K562 (cell line): ENCODE data around the gene SERPINH1. TPM values are rescaled to one million over a fixed set of nuclear protein-coding genes. Genes with fewer than 3 reads are reported as not detected.
A peak's percentile ranks its signal among the peaks of the same experiment; 100 is the strongest.

Experiments used
- ATAC-seq: fragments of 200-7000 bp; cut with Tn5 transposase; 3 replicates; pipeline ENCODE4 v1.9.1; 2020; ENCODE audit warnings: moderate library complexity
- BruUV-seq: library from RNA; stranded (reverse); fragments of 400-500 nt; replicated peaks from 2 replicates; lab custom pipeline; 2021; lab: Mats Ljungman, UMichigan
- CTCF ChIA-PET: fragments of 300-600 bp; formaldehyde crosslinking; extraction: SDS; loops from one replicate; lab custom pipeline; 2021; ENCODE audit warnings: low intra/inter-chr PET ratio; lab: Yijun Ruan, JAX
- POLR2A ChIA-PET: fragments of 300-600, 350-650 bp; sonication (Branson Sonifier 250); formaldehyde crosslinking; extraction: SDS; loops from one replicate; lab custom pipeline; 2021; ENCODE audit warnings: antibody characterized with exemption, inconsistent platforms; lab: Yijun Ruan, JAX
- DNase-seq, 4 experiments: peaks; one replicate each; pipeline versions ENCODE4 v3.0.0 to v3.0.0-alpha.2; 2011 to 2018; ENCODE audit warnings: low spot score in 3 of 4, mixed read lengths in 3 of 4; ENCODE audit errors: extremely low read depth in 1 of 4
- FAIRE-seq: peaks from 2 replicates; lab custom pipeline; 2011; peaks lifted over from hg19 to GRCh38; lab: Jason Lieb, UNC
- H2AFZ ChIP-seq: 2 replicates; pipeline ENCODE4 v1.6.0; 2011; ENCODE audit warnings: low read depth, low read length, control low read depth, inconsistent platforms
- H3K27ac ChIP-seq: fragments of 200-600 bp; 3 replicates; pipeline ENCODE4 v1.8.0; 2011; ENCODE audit warnings: low read depth, mild to moderate bottlenecking, control low read depth, inconsistent platforms, low read length, moderate library complexity, mixed read lengths; ENCODE audit errors: extremely low read depth
- H3K27me3 ChIP-seq, 2 experiments: fragments of 300-600 bp in 1 of 2; 2 replicates in 1 of 2; 3 replicates in 1 of 2; pipeline versions ENCODE4 v1.6.0 to v1.8.0; 2011; ENCODE audit warnings: inconsistent platforms in 2 of 2, low read length in 2 of 2, mild to moderate bottlenecking in 1 of 2, mixed read lengths in 1 of 2, moderate library complexity in 1 of 2; ENCODE audit not compliant: control insufficient read depth in 2 of 2, insufficient read depth in 2 of 2
- H3K36me3 ChIP-seq: fragments of 300-600 bp; 3 replicates; pipeline ENCODE4 v1.8.0; 2011; ENCODE audit warnings: mild to moderate bottlenecking, low read length, inconsistent platforms; ENCODE audit not compliant: control insufficient read depth, insufficient read depth
- H3K4me1 ChIP-seq, 2 experiments: fragments of 200-600 bp in 1 of 2; replicated peaks in 1 of 2; 2 replicates in 1 of 2; 3 replicates in 1 of 2; pipeline versions ENCODE4 v1.5.1 to v1.8.0; 2011; ENCODE audit warnings: inconsistent platforms in 2 of 2, low read length in 2 of 2, mild to moderate bottlenecking in 1 of 2, mixed read lengths in 1 of 2, moderate library complexity in 1 of 2; ENCODE audit not compliant: control insufficient read depth in 2 of 2, insufficient read depth in 2 of 2
- H3K4me2 ChIP-seq: 2 replicates; pipeline ENCODE4 v1.6.1; 2011; ENCODE audit warnings: low read length, control low read depth, inconsistent platforms, mixed read lengths; ENCODE audit not compliant: insufficient read depth
- H3K4me3 ChIP-seq: fragments of 200-600 bp; sonication (generic), shearing (Covaris generic); 2 replicates; pipeline ENCODE4 v1.5.1; 2016; ENCODE audit warnings: control low read depth, inconsistent platforms
- H3K79me2 ChIP-seq: fragments of 200-600 bp; 3 replicates; pipeline ENCODE4 v1.8.0; 2011; ENCODE audit warnings: low read length, inconsistent platforms; ENCODE audit not compliant: control insufficient read depth, insufficient read depth
- H3K9ac ChIP-seq, 2 experiments: 2 replicates each; pipeline versions ENCODE4 v1.6.0 to v1.6.1; 2011; ENCODE audit warnings: low read depth in 2 of 2, low read length in 2 of 2, control low read depth in 1 of 2, inconsistent platforms in 1 of 2, mild to moderate bottlenecking in 1 of 2, mixed read lengths in 1 of 2; ENCODE audit not compliant: insufficient read depth in 1 of 2
- H3K9me1 ChIP-seq: one replicate; pipeline ENCODE4 v1.6.0; 2011; ENCODE audit warnings: inconsistent platforms, mild to moderate bottlenecking, low read length, moderate library complexity; ENCODE audit not compliant: control insufficient read depth, insufficient read depth
- H3K9me3 ChIP-seq: replicated peaks from 2 replicates; pipeline ENCODE4 v1.5.1; 2011; ENCODE audit warnings: low read depth, low read length, inconsistent platforms; ENCODE audit not compliant: control insufficient read depth, insufficient read depth
- H4K20me1 ChIP-seq: replicated peaks from 2 replicates; pipeline ENCODE4 v1.6.1; 2011; ENCODE audit warnings: low read length, inconsistent platforms, mixed read lengths; ENCODE audit not compliant: control insufficient read depth, insufficient read depth
- BACH1 ChIP-seq: fragments of 200-800 bp; sonication (Bioruptor generic); IDR thresholded peaks from 2 replicates; pipeline ENCODE4 v1.6.1; 2016; ENCODE audit warnings: missing genetic modification characterization, missing compliant biosample characterization
- BCL6 ChIP-seq: fragments of 250-450 bp; sonication (Bioruptor Pico); IDR thresholded peaks from 2 replicates; pipeline ENCODE4 v1.4.0; 2020
- CREB1 ChIP-seq, 2 experiments: sonication (generic) in 1 of 2; formaldehyde crosslinking in 1 of 2; IDR thresholded peaks; 2 replicates each; pipeline versions ENCODE4 v1.6.1 to v1.8.0; 2012 to 2022; ENCODE audit warnings: inconsistent platforms in 1 of 2, mild to moderate bottlenecking in 1 of 2, missing genetic modification reagents in 1 of 2, moderate library complexity in 1 of 2
- CUX1 ChIP-seq: fragments of 200-800 bp; sonication (Bioruptor generic); IDR thresholded peaks from 2 replicates; pipeline ENCODE4 v1.6.1; 2016; ENCODE audit warnings: missing genetic modification characterization, missing compliant biosample characterization
- MBD2 ChIP-seq: sonication (generic); IDR thresholded peaks from 2 replicates; pipeline ENCODE4 v1.6.1; 2016; ENCODE audit warnings: low read depth, borderline replicate concordance
- PML ChIP-seq: IDR thresholded peaks from 2 replicates; pipeline ENCODE4 v1.6.1; 2012; ENCODE audit warnings: low read length, inconsistent platforms
- POLR2AphosphoS2 ChIP-seq: IDR thresholded peaks from 2 replicates; pipeline ENCODE4 v1.6.1; 2012; ENCODE audit warnings: low read length, improper control_type of control experiment
- POLR3A ChIP-seq: IDR thresholded peaks from 2 replicates; pipeline ENCODE4 v1.6.1; 2011; ENCODE audit warnings: borderline replicate concordance, mild to moderate bottlenecking, moderate library complexity; ENCODE audit not compliant: insufficient read length, insufficient read depth; ENCODE audit errors: extremely low read depth
- RBBP5 ChIP-seq: fragments of 200-600 bp; sonication (generic); IDR thresholded peaks from 2 replicates; pipeline ENCODE4 v1.6.1; 2012; ENCODE audit warnings: borderline replicate concordance, mild to moderate bottlenecking, low read length, control low read depth, inconsistent platforms; ENCODE audit not compliant: insufficient read depth, poor library complexity, severe bottlenecking
- SMAD4 ChIP-seq: fragments of 250-450 bp; sonication (Bioruptor Pico); conservative IDR thresholded peaks from 2 replicates; pipeline ENCODE4 v1.8.0; 2021; ENCODE audit warnings: inconsistent platforms, mild to moderate bottlenecking, moderate library complexity
- STAT5A ChIP-seq: IDR thresholded peaks from 2 replicates; pipeline ENCODE4 v1.6.1; 2012; ENCODE audit warnings: low read length, inconsistent platforms, borderline replicate concordance
- U2AF2 ChIP-seq: fragments of 200-400 bp; formaldehyde crosslinking; optimal IDR thresholded peaks from 2 replicates; pipeline ENCODE3; 2017; ENCODE audit warnings: low read depth, mild to moderate bottlenecking, low read length
- ZNF140 ChIP-seq: fragments of 250-450 bp; sonication (Bioruptor Pico); IDR thresholded peaks from 2 replicates; pipeline ENCODE4 v1.8.0; 2021; ENCODE audit warnings: moderate library complexity, mild to moderate bottlenecking, inconsistent platforms
- WGBS: fragments of 100-300 bp; shearing (Covaris generic); methylation state at CpG from one replicate; pipeline ENCODE4 v1.1.6; 2016; ENCODE audit warnings: low coverage, mixed read lengths; ENCODE audit not compliant: insufficient coverage; ENCODE audit errors: missing lambda C conversion rate; 5-methylcytosine and 5-hydroxymethylcytosine counted together
- in situ Hi-C: fragments of 300-500 bp; cut with MboI; formaldehyde crosslinking; loops from 4 replicates; pipeline ENCODE4 v1.15.0; 2018; ENCODE audit warnings: inconsistent platforms, mixed read lengths
- intact Hi-C: fragments of 100-400 bp; cut with micrococcal nuclease; formaldehyde crosslinking; loops from 2 replicates; pipeline ENCODE4 v1.14.2; 2022
- polyA plus RNA-seq, 8 experiments: library from polyadenylated mRNA; depleted of rRNA in 4 of 8; stranded (reverse) in 5 of 8; unstranded in 3 of 8; fragments of >200 nt; fragmentation: Nextera tagmentation in 2 of 8; fragmentation: Illumina TruSeq in 1 of 8; extraction: Ambion mirVana in 2 of 8; extraction: Trizol in 1 of 8; gene quantifications; 2 replicates each; pipeline versions ENCODE4 v1.2.1 to v1.2.3, GENCODE V29; 2011 to 2014; ENCODE audit warnings: inconsistent platforms in 1 of 8, missing spikeins in 1 of 8
- total RNA-seq, 7 experiments: library from RNA; depleted of rRNA in 6 of 7; stranded (reverse); fragments of >200 nt in 6 of 7; fragmentation: Illumina TruSeq in 2 of 7; extraction: Trizol in 2 of 7; gene quantifications; 2 replicates each; pipeline versions ENCODE4 v1.2.1 to v1.2.3, GENCODE V29; 2011 to 2021; ENCODE audit warnings: low replicate concordance in 1 of 7

SERPINH1 gene
- total and polyA plus RNA-seq, 9 of the 15 experiments (the other 6 are each of a cell fraction or from before 2014, with no cell fraction given): 2.8 to 106 (median 67.9) TPM

GRCh38 chr11:75516140-75516539 lies 45.9 kb upstream of the SERPINH1 start:
- WGBS: 47% methylated on average over 3 of the region's 3 CpGs
- DNase-seq: no peak
- intact Hi-C loops (no loop called here), in situ Hi-C loops (no loop called here)
- H3K9me3 ChIP-seq: no peaks in the 10 kb centered on the region
- no peak overlapping the region for H2AFZ ChIP-seq
- H3K4me1 ChIP-seq: peaks cover 10 to 33% of the 10 kb centered on the region in 2 experiments
- no TSS peak for BruUV-seq
- no peak overlapping the region for H3K4me3 ChIP-seq
- H4K20me1 ChIP-seq: no peaks in the 10 kb centered on the region; the same call in 1 of the 2 replicates
- no peaks in the 10 kb centered on the region for H3K36me3 ChIP-seq
- no peak overlapping the region for H3K9ac ChIP-seq
- POLR2A ChIA-PET: interaction anchor here (0.6 kb wide), 1 partner anchor 18 kb away, joined by 4 read pairs; no protein-coding TSS in a partner anchor
- no peak for FAIRE-seq
- no peak overlapping the region for H3K4me2 ChIP-seq
- no peak overlapping the region for H3K27ac ChIP-seq
- no peaks in the 10 kb centered on the region for H3K9me1 ChIP-seq
- CTCF ChIA-PET: no interaction called here
- no peak for TF ChIP-seq U2AF2
- no peak for TF ChIP-seq RBBP5
- no peak for TF ChIP-seq BCL6
- TF ChIP-seq POLR3A: no peak
- TF ChIP-seq SMAD4 (CRISPR knock-in tag): no peak
- no peak for TF ChIP-seq POLR2AphosphoS2
- TF ChIP-seq MBD2: no peak
- TF ChIP-seq CREB1 (IDR thresholded peaks at IDR 0.05): no peak
- TF ChIP-seq CREB1 (CRISPR knock-in tag; IDR thresholded peaks at IDR 0.05): no peak
- no peak for TF ChIP-seq PML
- no peak for TF ChIP-seq ZNF140 (CRISPR knock-in tag)
- TF ChIP-seq CUX1 (CRISPR knock-in tag): no peak
- TF ChIP-seq BACH1 (tag): no peak
- TF ChIP-seq STAT5A: no peak
- TF ChIP-seq, all 486 proteins: peak for 0
- ATAC-seq: peak; percentile 15; the same call in 2 of the 3 replicates
- Histone ChIP-seq H3K79me2 (no peaks in the 10 kb centered on the region), H3K27me3 (no peaks in the 10 kb centered on the region)
